GM04504 (cell line): Measurements from ENCODE around the gene SLC25A38.
"Not testable (repeated sequence)": the region's sequence is repeated elsewhere in the genome, so short reads cannot be mapped to it uniquely, and the experiment has no call there.

ENCODE experiments used
- DNase-seq: peaks from one replicate; pipeline ENCODE4 v3.0.0-alpha.2; 2012; ENCODE audit warnings: low read depth

SLC25A38 gene

GRCh38 chr3:39383045-39383880 lies at the start of gene SLC25A38:
SLC25A38 (plus strand) TSS chr3:39383370; CDS start chr3:39383725, 355 bp downstream.
- peak; percentile 54 for DNase-seq

- no peak for DNase-seq
These were observed 49.6 kb upstream of the SLC25A38 start for GRCh38 chr3:39333607-39334006.

GRCh38 chr3:39334205-39334604 lies 49.0 kb upstream of the SLC25A38 start:
- DNase-seq, result no peak

- DNase-seq, result no peak
These were observed 45.0 kb upstream of the SLC25A38 start for GRCh38 chr3:39338201-39338600.

- DNase-seq, result no peak
These were observed 44.1 kb upstream of the SLC25A38 start for GRCh38 chr3:39339086-39339485.

- DNase-seq, result no peak
These were observed 40.0 kb upstream of the SLC25A38 start for GRCh38 chr3:39343076-39343717.

- DNase-seq, result no peak
These were observed 39.4 kb upstream of the SLC25A38 start for GRCh38 chr3:39343760-39344159.

GRCh38 chr3:39344746-39345344 lies 38.3 kb upstream of the SLC25A38 start:
- no peak for DNase-seq

GRCh38 chr3:39346785-39347585 lies 36.2 kb upstream of the SLC25A38 start:
- no peak for DNase-seq

- DNase-seq, result no peak
These were observed 35.6 kb upstream of the SLC25A38 start for GRCh38 chr3:39347586-39347876.

- no peak for DNase-seq
These were observed 34.1 kb upstream of the SLC25A38 start for GRCh38 chr3:39349080-39349479.

- DNase-seq, result no peak
These were observed 32.5 kb upstream of the SLC25A38 start for GRCh38 chr3:39350714-39351113.

GRCh38 chr3:39351134-39351533 lies 32.0 kb upstream of the SLC25A38 start:
- not testable (repeated sequence) for DNase-seq

- not testable (repeated sequence) for DNase-seq
These were observed 29.8 kb upstream of the SLC25A38 start for GRCh38 chr3:39353168-39353927.

GRCh38 chr3:39358333-39358732 lies 24.8 kb upstream of the SLC25A38 start:
- no peak for DNase-seq

GRCh38 chr3:39361252-39361927 lies 21.8 kb upstream of the SLC25A38 start:
- no peak for DNase-seq

- DNase-seq, result no peak
These were observed 21.0 kb upstream of the SLC25A38 start for GRCh38 chr3:39362192-39362591.

- no peak for DNase-seq
These were observed 20.4 kb upstream of the SLC25A38 start for GRCh38 chr3:39362812-39363211.

GRCh38 chr3:39370450-39370849 lies 12.7 kb upstream of the SLC25A38 start:
- not testable (repeated sequence) for DNase-seq

GRCh38 chr3:39372833-39373232 lies 10.3 kb upstream of the SLC25A38 start:
- no peak for DNase-seq
